ENCODE data around the gene EQTN.
"Not testable (repeated sequence)": the region's sequence is repeated elsewhere in the genome, so short reads cannot be mapped to it uniquely, and the experiment has no call there.

EQTN gene

GRCh38 chr9:27292659-27293405 lies 4.1 kb downstream of the EQTN start:
- no peak for DNase-seq

GRCh38 chr9:27291292-27291691 lies 5.7 kb downstream of the EQTN start:
- no peak for DNase-seq

DNA sequence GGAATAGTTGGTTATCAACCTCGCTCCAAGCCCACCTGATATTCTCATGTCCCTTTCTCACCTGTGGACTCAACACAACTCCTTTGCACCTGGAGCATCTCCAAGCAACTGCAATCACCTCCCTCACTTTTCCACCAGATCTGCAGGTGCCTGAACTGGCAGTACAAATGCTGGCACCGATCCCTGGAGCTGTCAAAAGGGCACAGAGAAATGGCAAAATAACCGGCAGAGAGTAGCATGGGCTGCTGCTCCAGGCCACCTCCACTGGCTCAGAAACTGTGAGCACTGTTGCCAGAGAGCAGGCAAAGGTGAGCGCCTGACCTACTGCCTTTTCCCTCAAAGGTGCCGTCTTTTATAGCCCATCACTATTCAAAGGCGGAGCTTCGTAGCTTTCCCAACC lies 14.7 kb downstream of the EQTN start:
- no peak for DNase-seq

GRCh38 chr9:27280860-27281259 lies 16.1 kb downstream of the EQTN start:
- DNase-seq = no peak

DNA sequence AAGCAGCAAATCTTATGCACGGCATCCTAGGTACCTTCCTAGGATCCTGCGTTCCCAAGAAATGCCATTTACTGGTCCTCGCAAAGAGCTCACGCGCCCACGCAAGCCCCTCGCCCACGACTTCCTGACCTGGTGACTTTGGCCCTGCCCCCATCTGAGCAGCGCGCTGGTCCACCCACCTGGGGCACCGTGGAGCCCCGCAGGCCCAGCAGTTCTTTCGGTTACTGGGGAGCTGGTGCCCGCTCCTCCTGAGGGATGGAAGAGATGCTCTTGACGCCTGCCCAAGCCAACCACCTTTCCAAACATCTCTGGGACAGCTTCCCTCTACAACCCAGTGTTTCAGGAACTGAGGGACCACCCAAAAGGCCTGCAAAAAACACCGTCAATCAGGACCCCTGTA lies 16.7 kb downstream of the EQTN start:
- DNase-seq = no peak

GRCh38 chr9:27279611-27280010 lies 17.3 kb downstream of the EQTN start:
- DNase-seq = no peak

DNA sequence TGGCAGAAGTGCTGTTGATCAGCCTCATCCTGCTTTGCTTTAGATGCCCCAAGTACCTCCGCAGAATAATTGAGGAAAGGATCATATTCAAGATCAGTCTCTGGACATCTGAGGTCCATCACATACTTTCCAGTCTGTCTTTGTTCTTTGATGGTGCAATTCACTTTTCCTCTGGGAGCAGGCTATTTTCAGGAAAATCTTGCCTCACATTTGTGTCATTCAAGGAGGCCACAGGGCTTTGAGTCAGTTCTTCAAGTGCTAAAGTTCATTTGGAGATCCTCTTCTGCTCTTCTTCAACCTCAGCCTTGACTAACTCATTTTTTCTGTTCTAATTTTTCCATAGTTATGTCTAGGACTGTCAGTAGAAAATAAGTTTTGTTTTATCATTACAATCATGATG lies 18.6 kb downstream of the EQTN start:
- no peak for DNase-seq

- DNase-seq = no peak
These were observed 20.5 kb downstream of the EQTN start for GRCh38 chr9:27276193-27277030.

DNA sequence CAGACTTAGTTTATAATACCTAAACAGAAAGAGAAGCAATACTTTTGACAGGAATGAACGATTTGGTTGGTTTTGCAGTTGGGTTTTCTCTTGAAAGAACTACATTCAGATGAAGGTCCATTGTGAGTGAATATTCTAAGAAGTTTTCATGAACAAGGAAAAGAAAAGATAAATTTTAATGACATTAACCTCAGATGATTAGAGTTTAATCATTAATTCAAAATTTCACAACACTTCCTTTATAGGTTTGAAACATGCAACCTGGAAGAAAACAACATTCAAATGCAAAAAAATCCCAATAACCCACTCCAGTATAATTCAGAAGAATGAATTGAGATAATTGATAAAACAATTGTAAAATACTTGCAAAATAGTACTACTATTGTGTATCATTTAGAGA lies 23.8 kb downstream of the EQTN start:
- no peak for DNase-seq

DNA sequence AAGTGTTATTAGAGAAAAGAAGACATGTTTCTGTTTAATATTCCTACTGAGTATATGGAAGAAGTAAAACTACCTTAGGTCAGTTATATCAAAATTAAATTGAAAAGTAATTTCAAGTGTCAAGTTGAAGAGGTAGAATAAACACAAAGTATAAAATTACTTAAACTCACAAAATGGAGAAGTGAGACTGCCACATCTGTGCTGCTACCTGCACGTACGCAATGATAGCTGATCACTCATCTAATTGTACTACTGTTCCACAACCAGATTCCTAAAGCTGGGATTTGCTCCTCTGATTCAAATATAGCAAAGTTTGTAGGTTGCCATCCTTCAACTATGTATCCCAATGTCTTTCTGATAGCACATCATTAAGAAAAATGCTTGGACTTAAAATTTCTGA lies 24.8 kb downstream of the EQTN start:
- no peak for DNase-seq

DNA sequence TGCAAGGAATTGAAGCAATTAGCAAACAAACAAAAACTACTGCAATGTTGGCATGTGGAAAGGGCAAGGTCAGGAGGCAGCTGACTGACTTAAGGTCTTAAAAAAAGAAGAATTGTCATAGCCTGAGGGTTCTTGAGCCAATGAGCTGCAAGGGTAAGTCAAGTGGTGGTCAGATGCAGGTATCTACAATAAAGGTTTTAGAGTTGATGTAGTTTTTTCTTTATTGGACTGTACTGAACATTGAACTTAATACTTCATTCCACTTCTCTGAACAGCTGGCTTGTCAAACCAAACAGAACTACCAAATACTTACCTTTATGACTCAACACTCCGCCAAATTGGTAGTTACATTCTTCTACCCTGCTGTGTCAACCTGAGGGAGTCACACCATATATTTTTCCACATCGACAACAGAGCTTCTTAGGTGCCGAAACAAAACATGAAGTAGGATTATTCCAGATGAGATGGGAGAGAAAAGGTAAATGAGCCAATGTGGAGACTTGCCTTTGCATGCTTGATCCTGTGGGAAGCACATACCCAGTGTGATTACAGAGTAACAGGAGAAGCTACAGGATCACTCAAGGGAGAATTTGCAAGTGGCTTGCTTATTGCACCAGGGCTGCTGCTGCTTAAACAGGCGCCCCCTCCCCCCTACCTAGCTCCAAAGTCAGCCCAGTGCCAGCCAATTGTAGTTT lies 35.3 kb downstream of the EQTN start:
- DNase-seq = no peak

- DNase-seq = no peak
These were observed 36.0 kb downstream of the EQTN start for GRCh38 chr9:27260789-27261516.

GRCh38 chr9:27258662-27259061 lies 38.3 kb downstream of the EQTN start:
- DNase-seq = no peak

DNA sequence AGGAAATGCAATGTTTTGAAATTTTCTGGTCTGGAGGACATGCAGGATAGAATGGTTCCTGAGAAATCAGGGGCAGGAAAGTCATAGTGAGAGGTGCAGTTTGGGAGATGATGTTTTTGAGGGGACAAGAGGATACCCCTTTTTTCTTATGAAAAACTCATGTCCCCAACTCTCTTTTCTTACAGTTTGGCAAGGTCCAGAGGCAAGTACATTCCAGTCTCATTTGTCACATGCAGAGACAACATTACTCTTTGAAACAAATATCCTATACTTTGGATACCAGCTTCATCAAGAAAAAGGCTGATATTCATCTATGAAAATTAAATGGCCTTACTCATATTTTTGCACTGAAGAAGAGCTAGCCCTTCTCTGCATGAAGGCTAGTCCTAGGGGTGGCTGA lies 48.2 kb downstream of the EQTN start:
- DNase-seq = no peak

DNA sequence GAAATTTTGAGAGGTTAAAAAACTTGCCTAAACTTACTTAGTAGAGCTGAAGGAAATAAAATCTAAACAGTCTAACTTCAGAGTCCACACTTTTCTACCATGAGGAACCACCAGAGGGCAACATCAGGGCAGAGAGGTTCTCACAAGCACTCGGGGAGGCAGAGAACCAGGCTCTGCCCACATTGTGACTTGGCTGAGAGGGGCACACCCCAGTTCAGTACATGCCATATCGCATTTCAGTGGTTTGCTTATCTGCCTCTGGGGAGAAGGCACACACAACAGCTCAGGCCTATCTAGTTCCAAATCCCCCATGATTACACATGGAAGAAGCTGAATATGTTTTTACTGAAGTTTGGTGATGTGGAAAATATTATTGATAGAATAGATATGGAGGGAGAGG lies 49.2 kb downstream of the EQTN start:
- peak; percentile 0 to 9 for DNase-seq

DNA sequence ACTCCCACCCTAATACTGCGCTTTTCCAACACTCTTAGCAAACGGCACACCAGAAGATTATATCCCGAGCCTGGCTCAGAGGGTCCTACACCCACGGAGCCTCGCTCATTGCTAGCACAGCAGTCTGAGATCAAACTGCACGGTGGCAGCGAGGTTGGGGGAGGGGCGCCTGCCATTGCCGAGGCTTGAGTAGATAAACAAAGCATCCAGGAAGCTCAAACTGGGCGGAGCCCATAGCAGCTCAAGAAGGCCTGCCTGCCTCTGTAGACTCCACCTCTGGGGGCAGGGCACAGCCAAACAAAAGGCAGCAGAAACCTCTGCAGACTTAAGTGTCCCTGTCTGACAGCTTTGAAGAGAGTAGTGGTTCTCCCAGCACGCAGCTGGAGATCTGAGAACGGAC lies 57.3 kb downstream of the EQTN start:
- not testable (repeated sequence) for DNase-seq

Measured in activated CD4-positive, alpha-beta T cell treated with anti-CD3 and anti-CD28 coated beads, Interleukin-2, amount 50 U/mL, for 48 hours (primary cell).